SH-SY5Y (cell line): ENCODE results near the gene COL8A1.

Experiments used
- GATA2 ChIP-seq: IDR thresholded peaks from 2 replicates; pipeline ENCODE4 v1.6.1; 2011; ENCODE audit warnings: mild to moderate bottlenecking, low read depth, low read length
- GATA3 ChIP-seq: IDR thresholded peaks from 2 replicates; pipeline ENCODE4 v1.6.1; 2011; ENCODE audit warnings: low read depth, mild to moderate bottlenecking, low read length, moderate library complexity

COL8A1 gene

GRCh38 chr3:99638167-99638948 is at the start of gene COL8A1:
TSS of gene COL8A1 (plus strand) at chr3:99638594. CDS start at chr3:99790683, 152,089 bp downstream.
- TF ChIP-seq GATA2 (no peak), GATA3 (no peak)

GRCh38 chr3:99599894-99600293 is 38.5 kb upstream of the COL8A1 start:
- TF ChIP-seq GATA3, result no peak
- TF ChIP-seq GATA2, result no peak

- TF ChIP-seq GATA2, result no peak
- no peak for TF ChIP-seq GATA3
These were observed 36.9 kb upstream of the COL8A1 start for GRCh38 chr3:99601515-99601914.

- TF ChIP-seq GATA2 (no peak), GATA3 (no peak)
These were observed 36.2 kb upstream of the COL8A1 start for GRCh38 chr3:99602183-99602582.

- TF ChIP-seq GATA2, result no peak
These were observed 31.2 kb upstream of the COL8A1 start for GRCh38 chr3:99607151-99607550.

- no peak for TF ChIP-seq GATA3
- TF ChIP-seq GATA2, result no peak
These were observed 23.6 kb upstream of the COL8A1 start for GRCh38 chr3:99614768-99615167.

GRCh38 chr3:99620077-99620767 is 18.2 kb upstream of the COL8A1 start:
- no peak for TF ChIP-seq GATA2
- TF ChIP-seq GATA3, result no peak

GRCh38 chr3:99620976-99621375 is 17.4 kb upstream of the COL8A1 start:
- TF ChIP-seq GATA2, result no peak
- no peak for TF ChIP-seq GATA3

- no peak for TF ChIP-seq GATA3
These were observed 13.7 kb upstream of the COL8A1 start for GRCh38 chr3:99624496-99625236.

GRCh38 chr3:99625237-99625622 is 13.2 kb upstream of the COL8A1 start:
- TF ChIP-seq GATA2 (no peak), GATA3 (no peak)

GRCh38 chr3:99625643-99626416 is 12.6 kb upstream of the COL8A1 start:
- TF ChIP-seq GATA3, result no peak
- no peak for TF ChIP-seq GATA2

GRCh38 chr3:99626417-99626788 is 12.0 kb upstream of the COL8A1 start:
- TF ChIP-seq GATA3 (no peak), GATA2 (no peak)

GRCh38 chr3:99627062-99627826 is 11.2 kb upstream of the COL8A1 start:
- no peak for TF ChIP-seq GATA2
- no peak for TF ChIP-seq GATA3

- TF ChIP-seq GATA3 (no peak), GATA2 (no peak)
These were observed 7.6 kb upstream of the COL8A1 start for GRCh38 chr3:99630815-99631214.
